ENCODE results near the gene DSG1. TPM values are rescaled to one million over a fixed set of nuclear protein-coding genes. Genes with fewer than 3 reads are reported as not detected.

DSG1 gene
- polyA plus RNA-seq, 3 donors, result not detected

GRCh38 chr18:31269566-31269965 is 48.4 kb upstream of the DSG1 start:
- Histone ChIP-seq H3K9me3 (replicated peaks in 1 of 2; ENCODE audit: control insufficient read depth in 1 of 2, insufficient read depth in 1 of 2, low read length in 2 of 2) (no peaks in the 10 kb centered on the region), H3K79me2 (ENCODE audit: insufficient read depth, low read length) (no peaks in the 10 kb centered on the region), H3K4me1 (ENCODE audit: control insufficient read depth in 1 of 2, insufficient read depth in 2 of 2, low read length in 2 of 2) (no peaks in the 10 kb centered on the region), H2AFZ (ENCODE audit: insufficient read depth, low read depth, low read length, poor library complexity, severe bottlenecking) (no peak overlapping the region), H3K36me3 (replicated peaks in 1 of 2; ENCODE audit: control insufficient read depth in 1 of 2, insufficient read depth in 2 of 2, low read length in 2 of 2) (no peaks in the 10 kb centered on the region), H3K4me2 (replicated peaks; ENCODE audit: extremely low read depth, low read length, poor library complexity, severe bottlenecking) (no peak overlapping the region), H4K20me1 (ENCODE audit: insufficient read depth, low read length) (no peaks in the 10 kb centered on the region), H3K27me3 (ENCODE audit: control insufficient read depth in 2 of 2, insufficient read depth in 2 of 2, low read length in 2 of 2) (no peaks in the 10 kb centered on the region), H3K9ac (ENCODE audit: insufficient read depth, low read length, poor library complexity, severe bottlenecking) (no peak overlapping the region), H3K27ac (ENCODE audit: low read depth in 1 of 2, low read length in 2 of 2) (no peak overlapping the region), H3K4me3 (replicated peaks in 1 of 3; ENCODE audit: low read depth in 2 of 3, low read length in 3 of 3) (no peak overlapping the region)
- H3K27me3 Mint-ChIP-seq (ENCODE audit: low read depth in 3 of 3), result peaks cover 1 to 3% (median 2%) of the 10 kb centered on the region in 3 donors
- no peaks in the 10 kb centered on the region for H3K4me1 Mint-ChIP-seq
- no peaks in the 10 kb centered on the region for H3K36me3 Mint-ChIP-seq
- intact Hi-C loops (cut with micrococcal nuclease), result no loop called here
- 89% methylated on average over 4 of the region's 6 CpGs for WGBS (ENCODE audit: insufficient coverage)
- H3K4me3 Mint-ChIP-seq, result no peak overlapping the region
- TF ChIP-seq CTCF (IDR thresholded peaks at IDR 0.05), result no peak
- no peak overlapping the region for H3K27ac Mint-ChIP-seq
- no peak for DNase-seq
- H3K9me3 Mint-ChIP-seq, result no peaks in the 10 kb centered on the region

- intact Hi-C loops (cut with micrococcal nuclease), result no loop called here
- Histone ChIP-seq H3K4me3 (replicated peaks in 1 of 3; ENCODE audit: low read depth in 2 of 3, low read length in 3 of 3) (no peak overlapping the region), H3K9me3 (replicated peaks in 1 of 2; ENCODE audit: control insufficient read depth in 1 of 2, insufficient read depth in 1 of 2, low read length in 2 of 2) (no peaks in the 10 kb centered on the region), H3K4me1 (ENCODE audit: control insufficient read depth in 1 of 2, insufficient read depth in 2 of 2, low read length in 2 of 2) (no peaks in the 10 kb centered on the region), H2AFZ (ENCODE audit: insufficient read depth, low read depth, low read length, poor library complexity, severe bottlenecking) (no peak overlapping the region), H4K20me1 (ENCODE audit: insufficient read depth, low read length) (no peaks in the 10 kb centered on the region), H3K27ac (ENCODE audit: low read depth in 1 of 2, low read length in 2 of 2) (no peak overlapping the region), H3K27me3 (ENCODE audit: control insufficient read depth in 2 of 2, insufficient read depth in 2 of 2, low read length in 2 of 2) (no peaks in the 10 kb centered on the region), H3K4me2 (replicated peaks; ENCODE audit: extremely low read depth, low read length, poor library complexity, severe bottlenecking) (no peak overlapping the region), H3K9ac (ENCODE audit: insufficient read depth, low read length, poor library complexity, severe bottlenecking) (no peak overlapping the region), H3K79me2 (ENCODE audit: insufficient read depth, low read length) (no peaks in the 10 kb centered on the region), H3K36me3 (replicated peaks in 1 of 2; ENCODE audit: control insufficient read depth in 1 of 2, insufficient read depth in 2 of 2, low read length in 2 of 2) (no peaks in the 10 kb centered on the region)
- Mint-ChIP-seq H3K27me3 (ENCODE audit: low read depth in 3 of 3) (peaks cover 1 to 3% (median 2%) of the 10 kb centered on the region in 3 donors), H3K4me1 (no peaks in the 10 kb centered on the region), H3K27ac (no peak overlapping the region), H3K9me3 (no peaks in the 10 kb centered on the region), H3K36me3 (no peaks in the 10 kb centered on the region), H3K4me3 (no peak overlapping the region)
- WGBS (ENCODE audit: insufficient coverage), result 80% methylated on average over 1 of the region's 4 CpGs
- no peak for DNase-seq
- no peak for TF ChIP-seq CTCF (IDR thresholded peaks at IDR 0.05)
Observed at GRCh38 chr18:31270578-31270977, 47.4 kb upstream of the DSG1 start.

Measured in CD14-positive monocyte (primary cell).